NK-92 (cell line): Measurements from ENCODE around the gene XPR1.

Experiments used
- DNase-seq: peaks from one replicate; lab custom pipeline; 2025; ENCODE audit not compliant: unreplicated experiment; lab: John Stamatoyannopoulos, UW

XPR1 gene

DNA sequence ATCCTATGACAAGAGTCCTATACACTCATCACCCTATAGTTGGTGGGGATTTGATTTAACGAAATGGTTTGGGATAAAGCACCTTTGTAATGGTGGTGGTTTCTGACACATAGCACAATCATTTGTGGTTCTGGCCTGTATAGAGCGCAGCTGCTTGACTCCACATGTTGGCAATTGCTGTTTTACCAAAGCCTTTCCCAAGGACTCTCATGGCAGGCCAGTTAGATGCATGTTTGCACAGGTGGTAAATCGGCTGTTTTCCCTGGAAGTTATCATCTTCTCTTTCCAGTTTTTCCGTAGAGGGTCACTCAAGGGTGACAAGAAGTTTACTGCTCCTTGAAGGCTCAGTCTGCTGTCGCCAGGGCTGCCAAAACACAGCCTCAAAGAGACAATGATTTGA, 17.1 kb upstream of the XPR1 start:
- DNase-seq, result no peak

DNA sequence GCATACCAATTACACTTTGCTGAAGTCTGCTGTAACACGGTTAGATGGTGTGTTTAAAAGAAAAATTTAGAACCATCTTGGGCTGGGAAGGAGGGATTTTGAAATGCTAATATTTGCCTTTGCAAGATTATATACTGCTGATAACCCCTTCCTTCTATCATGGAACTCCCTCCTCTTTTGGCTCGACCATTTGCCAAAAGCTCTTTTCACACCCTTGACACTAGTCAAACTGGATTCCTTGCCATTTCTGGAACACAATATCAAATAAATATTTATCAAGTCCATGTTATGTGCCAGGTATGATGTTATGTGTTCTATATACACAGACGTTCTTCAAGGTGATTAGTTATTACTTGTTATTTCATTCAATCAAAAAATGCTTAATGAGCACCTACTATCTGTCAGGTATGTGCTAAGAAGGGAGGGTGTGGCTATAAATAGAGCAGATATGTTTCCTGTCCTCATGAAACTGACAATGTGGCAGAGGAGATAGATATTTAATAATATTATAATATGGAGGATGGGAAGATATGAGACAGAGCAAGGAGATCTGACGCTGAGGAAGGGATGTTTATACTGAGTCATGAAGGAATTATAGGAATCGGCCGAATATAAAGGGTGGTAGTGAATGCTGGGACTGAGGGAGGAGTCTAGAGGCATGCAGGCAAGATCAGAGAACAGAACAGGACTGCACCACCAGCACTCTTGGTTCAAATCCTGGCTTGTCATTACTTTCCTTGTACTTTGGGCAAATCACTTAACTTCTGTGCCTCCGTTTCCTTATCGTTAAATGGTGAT, 16.1 kb upstream of the XPR1 start:
- DNase-seq, result no peak

DNA sequence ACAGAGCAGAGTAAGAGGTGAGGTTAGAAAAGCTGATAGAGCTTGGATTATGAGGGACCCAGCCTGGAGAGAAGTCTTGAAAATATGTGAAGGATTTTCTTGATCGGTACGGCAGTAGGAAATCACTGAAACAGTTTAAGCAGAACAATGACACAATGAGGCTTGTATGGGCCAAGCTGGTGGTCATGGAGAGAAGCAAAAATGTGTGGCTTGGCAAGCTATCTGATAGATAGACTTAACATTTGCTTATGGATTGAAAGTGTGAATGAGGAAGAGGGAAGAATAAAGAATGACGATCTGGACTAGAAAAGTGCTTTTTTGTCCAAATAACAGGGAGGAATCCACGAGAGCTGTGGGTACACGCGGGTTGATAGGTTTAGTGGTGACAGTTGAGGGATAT, 15.4 kb upstream of the XPR1 start:
- no peak for DNase-seq

DNA sequence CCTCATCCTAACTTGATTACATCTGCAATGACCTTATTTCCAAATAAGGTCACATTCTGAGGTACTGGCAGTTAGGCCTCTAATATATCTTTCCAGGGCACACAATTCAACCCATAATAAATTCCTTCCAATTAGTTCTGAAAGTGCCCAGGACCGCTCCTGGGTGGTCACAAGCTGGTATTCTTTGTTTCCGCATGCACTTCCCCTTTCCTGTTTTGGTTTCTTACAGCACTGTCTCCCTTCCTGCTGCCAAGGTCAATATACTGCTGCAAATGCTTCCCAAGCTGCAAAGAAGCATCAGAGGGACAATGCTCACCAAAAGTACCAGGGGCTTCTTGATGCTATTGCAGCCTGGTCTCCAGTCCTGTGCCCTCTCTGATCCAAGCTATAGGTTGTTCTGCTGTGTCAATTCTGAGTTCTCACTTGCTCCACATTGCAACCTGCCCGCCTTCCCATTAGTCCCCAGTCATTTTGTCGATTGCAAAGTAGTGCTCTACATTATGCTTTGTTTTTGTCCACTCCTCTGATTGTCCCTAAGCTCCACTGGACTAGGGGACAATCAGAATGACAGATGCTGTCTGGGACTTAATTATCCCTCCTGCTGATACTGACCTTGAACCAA, 13.9 kb upstream of the XPR1 start:
- DNase-seq, result no peak

DNA sequence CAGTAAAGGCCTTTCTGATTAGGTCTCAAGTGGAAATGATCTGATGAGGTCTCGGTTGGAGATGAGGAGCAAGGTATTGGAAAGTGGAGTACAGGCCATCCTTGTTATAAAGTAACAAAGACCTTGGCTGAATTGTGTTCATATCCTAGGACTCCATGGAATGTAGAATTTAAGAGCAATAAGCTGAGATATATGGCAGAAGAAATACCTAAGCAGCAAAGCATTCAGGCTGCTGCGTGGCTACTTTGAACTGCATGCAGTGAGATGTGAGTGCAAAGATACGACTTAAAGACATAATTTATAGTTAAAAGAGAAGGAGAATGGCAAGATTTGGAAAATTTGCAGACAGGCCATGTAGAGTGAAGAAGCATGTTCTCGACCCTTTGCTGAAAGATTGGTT, 11.2 kb upstream of the XPR1 start:
- no peak for DNase-seq

DNA sequence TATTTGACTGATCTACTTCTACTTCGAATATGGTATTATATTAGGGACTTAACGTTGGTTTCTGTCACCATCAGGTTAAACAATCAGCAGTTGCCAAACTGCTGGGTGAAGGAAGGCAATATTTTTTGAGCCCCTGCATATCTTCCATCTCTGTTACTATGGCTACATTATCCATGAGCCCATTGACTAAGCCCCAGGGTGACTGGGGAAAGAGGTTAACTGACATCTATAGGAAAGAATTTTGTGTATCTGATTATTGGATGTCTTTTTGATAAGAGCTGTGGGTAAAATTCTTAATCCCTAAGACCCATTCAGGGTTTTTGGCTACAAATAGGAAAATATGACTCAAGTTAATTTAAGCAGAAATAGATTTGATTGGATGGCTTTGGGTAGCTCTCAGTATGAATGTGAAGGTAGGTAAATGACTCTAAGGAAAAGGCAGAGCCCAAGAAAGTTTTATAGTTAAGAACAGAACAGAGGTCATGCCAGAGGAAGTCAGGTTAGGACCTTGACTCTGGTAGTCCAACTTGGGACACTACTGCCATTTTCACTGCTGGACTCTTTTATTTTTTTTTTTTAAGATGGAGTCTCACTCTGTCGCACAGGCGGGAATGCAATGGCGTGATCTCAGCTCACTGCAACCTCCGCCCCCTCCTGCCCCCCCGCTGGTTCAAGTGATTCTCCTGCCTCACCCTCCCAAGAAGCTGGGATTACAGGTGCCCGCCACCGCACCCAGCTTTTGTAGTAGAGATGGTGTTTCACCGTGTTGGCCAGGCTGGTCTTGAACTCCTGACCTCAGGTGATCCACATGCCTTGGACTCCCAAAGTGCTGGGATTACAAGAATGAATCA, 8.9 kb upstream of the XPR1 start:
- DNase-seq, result no peak

DNA sequence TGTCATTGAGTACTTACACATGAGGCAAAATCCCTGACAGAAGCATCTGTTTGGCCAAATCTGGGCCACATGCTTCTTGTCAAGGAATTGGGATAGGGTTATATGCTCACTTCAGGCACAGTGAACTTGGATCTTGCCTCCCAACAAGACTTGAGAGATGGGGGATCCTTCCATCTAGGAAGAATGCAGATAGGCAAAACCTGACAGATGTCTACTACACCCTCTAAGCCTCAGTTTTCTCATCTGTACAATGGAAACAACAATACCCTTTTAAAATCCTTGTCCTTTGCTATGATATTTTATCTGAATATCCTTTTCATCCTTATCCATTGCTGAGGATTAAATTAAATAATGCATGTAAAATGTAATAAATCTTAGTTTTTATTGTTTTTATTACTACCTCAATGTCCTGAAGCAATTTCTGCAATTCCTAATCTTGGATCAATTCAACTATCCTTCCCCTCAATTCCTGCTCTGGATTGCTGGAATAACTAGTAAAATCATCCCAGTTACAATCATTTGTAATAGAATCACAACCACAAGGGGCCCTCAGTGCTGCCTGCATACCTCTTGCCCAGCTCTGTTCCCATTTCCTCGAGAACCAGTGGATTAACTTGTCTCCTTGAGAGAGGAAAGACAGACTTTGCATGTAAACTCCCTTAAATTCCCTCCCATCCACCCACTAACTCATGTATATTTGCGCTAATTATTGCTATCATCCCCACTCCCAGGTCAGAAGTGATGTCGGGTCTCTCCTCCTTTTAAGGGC, 8.1 kb upstream of the XPR1 start:
- no peak for DNase-seq

DNA sequence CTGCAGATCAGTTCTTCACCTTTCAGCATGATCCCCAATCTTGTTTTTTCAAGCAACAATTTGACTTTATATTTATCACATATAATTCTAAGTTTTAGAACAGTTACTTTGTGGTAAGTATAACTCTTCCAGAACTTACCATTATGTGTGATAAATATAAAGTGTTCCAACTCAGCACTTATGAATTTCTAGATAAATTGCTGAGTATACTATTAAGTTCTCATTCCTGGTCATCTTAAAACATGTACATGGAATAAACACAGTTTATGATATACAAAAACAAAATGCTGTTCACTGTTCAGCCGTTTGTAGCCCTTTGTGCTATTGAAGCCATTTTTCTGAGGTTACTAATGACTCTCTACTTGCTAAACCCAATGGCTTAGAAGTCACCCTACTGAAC, 5.1 kb upstream of the XPR1 start:
- DNase-seq, result no peak

DNA sequence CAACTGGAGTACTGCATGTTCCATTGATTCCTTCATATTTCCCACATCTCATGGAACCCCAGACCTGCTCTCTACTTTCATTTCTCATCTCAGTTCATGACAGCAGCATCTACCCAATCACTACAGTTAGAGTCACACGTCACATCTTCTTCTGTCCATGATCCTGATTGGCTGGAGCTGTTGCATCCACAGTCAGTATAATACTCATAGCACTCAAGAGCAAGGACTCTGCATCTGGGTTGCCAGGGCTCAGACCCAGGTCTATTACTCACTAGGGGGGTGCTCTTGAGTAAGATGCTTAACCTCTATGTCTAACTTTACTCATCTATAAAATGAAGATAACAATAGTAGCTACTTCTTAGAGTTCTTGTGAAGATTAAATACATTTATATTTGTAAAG, 4.4 kb upstream of the XPR1 start:
- DNase-seq, result no peak

DNA sequence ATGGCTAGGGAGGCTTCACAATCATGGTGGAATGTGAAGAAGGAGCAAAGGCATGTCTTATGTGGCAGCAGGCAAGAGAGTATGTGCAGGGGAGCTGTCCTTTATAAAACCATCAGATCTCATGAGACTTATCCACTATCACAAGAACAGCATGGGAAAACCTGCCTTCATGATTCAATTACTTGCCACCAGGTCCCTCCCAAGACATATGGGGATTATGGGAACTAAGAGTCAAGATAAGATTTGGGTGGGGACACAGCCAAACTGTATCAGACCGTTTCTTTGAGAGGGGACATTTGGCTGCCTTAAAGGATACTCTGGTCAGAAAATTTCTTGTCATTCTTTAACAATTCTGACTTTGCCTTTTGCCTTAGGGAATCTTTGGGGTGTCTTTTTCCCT, 3.2 kb upstream of the XPR1 start:
- DNase-seq, result no peak

DNA sequence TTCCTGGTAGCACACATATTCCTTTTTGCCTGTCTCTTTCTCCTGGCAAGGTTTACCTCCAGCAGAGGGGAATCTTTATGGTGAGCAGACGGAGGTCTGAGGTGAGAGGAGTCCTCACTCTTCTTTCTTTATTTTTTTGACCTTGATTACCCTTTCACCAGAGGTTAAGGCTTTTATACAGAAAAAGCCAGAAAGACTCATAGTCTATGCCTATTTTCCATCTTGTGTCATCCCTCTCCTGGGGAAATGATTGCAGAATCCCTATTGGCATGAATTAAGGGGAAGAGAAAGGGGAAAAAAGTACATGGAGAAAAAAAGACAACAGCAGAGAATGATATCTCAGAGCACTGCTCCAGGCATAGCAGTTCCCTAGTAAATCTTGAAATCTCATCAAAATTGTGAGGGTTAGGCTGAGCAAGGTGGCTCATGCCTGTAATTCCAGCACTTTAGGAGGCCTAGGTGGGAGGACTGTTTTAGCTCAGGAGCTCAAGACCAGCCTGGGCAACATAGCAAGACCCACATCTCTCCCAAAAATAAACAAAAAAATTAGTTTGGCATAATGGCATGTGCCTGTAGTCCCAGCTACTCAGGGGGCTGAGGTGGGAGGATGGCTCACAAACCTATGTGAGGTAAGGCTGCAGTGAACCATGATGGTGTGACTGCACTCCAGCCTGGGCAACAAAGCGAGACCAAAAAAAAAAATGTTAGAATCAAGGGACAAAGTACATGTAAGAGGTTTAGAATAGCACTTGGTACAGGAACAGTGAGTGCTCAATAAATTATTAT, 1.2 kb upstream of the XPR1 start:
- DNase-seq, result no peak

DNA sequence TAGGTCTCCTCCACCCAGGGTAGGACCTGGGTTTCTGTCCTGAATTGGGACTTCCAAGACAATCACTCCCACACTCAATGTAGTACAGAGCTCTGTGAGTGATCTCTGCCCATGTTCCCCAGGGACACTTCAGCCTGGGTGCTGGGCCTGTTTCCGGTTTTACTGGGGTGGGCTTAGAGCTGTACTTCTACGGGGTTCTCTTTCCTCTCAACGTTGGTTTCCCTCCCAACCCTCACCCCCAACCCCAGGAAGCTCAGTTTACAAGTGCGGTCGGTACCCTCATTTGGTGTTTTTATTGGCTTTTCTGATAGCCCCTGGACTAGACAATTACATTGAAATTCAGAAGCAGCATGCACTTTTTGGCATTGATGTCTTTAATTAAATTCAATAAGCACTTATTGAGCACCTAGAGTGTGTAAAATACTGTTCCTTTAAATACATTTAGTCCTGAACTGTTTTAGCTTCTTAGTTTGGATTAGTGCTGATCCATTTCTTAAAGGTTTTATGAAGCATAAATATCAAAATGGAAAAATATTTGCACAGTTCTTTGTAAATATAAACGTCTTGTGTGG, 542 bp upstream of the XPR1 start:
- DNase-seq, result no peak

DNA sequence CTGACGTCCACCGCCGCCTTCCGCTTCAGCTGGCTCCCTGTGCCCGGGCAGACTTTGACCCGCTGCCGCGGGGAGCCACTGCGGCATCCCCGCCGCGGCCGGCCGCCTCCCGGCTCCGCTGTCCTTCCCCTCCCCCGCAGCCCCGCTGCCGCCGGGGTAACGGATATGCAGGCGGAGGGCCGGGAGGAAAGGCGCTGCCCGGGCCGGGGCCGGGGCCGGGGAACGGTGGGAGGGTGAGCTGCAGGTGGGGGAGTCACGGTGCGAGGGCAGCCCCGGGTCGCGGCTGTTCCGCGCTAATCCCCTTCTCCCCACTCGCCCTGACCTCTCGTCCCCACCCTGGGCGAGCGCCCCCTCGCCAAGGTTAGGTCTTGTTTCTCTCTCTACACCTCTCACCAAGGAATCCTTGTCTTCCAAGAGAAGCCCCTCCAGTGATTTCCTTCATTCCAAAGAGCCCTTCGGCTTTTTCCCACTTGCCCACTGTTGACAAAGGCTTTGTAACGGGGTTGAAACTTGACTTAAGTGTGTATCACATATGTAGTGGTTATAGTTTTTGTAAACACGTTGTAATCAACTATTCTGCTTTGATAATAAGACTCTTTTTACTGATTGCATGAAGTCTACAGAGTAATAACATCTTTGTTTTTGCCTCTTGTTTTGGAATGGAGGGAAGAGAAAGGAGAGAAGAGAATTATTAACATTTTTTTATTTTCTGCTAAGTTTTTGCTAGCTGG, 669 bp downstream of the XPR1 start:
- no peak for DNase-seq

DNA sequence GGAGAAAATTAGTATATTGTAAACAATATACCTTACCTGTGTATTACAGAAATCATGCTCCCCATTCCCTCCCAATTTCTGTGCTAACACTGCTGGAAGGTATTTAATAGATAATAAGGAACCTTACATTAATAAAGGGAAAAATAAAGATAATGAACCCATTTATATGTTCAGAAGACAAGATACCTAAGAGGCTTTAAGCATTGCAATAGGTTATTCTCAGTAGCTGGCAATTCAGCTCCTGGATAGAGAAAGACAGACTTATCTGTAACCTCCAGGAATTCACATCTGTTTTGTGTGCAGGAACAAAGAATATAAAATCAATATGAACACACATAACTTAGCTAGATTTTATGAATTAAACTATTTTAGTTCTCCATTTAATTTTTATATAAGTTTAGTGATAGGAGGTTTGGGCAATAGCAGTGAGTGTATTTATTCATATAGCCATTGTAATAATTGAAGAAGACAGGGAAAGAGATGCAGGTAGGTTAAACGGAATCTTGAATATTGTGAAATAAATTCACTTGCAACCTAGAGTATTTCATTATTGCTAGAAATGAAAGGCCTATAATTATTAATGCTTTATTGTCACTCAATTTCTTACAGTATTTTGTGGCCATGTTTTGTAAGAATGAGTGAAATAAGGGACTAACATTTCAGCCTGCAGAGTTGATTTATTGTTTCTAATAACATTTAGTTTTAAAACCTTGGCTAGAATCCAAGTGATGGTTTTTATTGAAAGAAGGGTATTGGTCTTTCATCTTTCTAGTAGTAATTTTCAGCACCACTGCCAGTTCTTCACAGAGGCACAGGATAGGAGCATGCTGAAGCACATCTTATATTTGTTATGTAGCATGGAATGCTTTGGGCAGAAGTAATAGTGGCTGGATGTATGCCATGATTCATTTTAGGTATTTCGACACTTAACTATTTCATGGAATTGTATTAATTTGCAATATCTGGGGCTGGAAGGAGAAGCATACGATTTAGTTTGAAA, 1.5 kb downstream of the XPR1 start:
- DNase-seq, result no peak

DNA sequence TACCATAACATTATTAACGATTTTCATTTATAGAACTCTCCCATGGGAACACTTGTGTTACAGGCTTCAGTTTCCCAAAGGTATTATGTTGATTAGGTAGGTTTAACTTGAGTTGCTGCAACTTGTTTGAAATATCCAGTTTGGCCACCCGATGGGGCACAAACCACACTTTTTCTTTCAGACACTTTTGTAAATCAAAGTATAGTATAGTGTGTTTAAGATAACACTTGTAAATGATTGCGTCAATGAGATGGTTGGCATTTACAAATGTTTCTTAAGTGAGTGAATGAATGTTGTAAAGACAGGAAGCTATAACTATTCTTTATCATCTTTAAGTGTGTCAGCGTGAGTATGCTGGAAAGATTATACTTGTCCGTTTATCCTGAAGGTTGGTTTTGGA, 4.3 kb downstream of the XPR1 start:
- no peak for DNase-seq

DNA sequence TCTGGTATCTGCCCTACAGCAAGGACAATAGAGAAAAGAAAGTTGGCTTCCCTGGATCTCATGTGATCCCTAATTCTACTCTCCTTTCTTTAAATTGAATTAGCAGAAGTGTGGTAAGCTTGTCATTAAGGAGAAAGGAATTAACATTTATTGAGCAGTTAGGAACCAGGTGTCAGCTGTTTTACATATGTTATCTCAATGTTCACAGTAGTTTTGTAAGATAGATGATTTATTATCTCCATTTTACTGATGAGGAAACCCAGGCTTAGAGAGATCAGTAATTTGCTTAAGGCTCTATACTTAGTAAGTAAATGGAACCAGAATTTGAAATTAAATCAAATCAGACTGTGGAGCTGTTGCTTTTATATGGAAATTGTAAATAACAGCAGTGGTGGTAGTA, 8.0 kb downstream of the XPR1 start:
- DNase-seq, result no peak

DNA sequence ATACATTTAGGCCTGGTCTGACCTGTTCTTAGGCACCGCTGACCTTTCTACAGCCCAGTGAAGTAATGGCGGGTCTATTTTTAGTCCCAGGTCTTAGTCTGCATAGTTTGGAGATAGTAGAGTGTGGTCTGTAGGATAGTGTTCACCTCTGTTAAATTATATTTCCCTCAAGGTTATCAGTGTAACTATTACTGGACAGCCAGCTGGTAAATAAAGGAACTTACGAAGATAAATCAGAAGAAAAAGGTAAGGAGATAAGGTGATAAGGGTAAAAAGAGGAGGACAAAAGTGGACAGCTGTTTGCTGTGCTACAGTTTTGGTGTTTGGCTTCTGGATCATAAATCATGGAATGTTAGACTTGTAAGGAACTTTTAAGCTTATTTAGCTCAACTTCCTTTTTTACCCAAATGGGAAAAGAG, 8.7 kb downstream of the XPR1 start:
- no peak for DNase-seq

DNA sequence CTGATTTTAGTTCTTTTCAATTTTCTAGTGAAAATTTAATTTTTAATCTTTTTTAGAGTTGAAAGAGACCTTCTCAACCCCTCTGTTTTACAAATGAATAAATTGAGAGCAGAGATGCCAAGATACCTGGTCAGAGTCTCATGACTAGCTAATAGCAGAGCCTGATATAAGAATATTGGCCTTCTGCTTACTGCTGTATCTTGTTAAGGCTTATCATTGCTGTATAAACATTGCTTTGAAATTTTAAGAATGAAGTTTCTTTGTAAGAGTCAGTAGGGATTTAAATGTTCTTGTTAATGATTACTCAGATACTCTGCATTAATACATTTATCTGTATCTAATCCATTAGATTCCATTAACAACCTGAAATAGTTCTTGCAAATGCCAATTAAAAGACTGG, 9.8 kb downstream of the XPR1 start:
- DNase-seq, result no peak
